ENCODE results near the gene TLL2.

TLL2 gene

DNA sequence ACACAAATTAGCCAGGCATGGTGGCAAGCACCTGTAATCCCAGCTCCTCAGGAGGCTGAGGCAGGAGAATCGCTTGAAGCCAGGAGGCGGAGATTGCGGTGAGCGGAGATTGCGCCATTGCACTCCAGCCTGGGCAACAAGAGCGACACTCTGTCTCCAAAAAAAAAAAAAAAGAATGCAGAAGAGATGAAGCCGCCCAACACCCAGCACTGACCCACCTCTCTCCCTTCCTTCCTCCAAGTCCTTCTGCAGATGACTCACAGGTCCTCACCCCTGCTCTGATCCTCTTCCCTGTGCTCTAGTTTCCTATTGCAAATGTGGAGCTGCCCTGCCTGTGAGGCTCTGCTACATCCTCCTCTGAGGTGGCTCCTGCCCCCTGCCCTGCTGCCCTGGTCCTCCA is 132.9 kb downstream of the TLL2 start:
- DNase-seq: no peak

DNA sequence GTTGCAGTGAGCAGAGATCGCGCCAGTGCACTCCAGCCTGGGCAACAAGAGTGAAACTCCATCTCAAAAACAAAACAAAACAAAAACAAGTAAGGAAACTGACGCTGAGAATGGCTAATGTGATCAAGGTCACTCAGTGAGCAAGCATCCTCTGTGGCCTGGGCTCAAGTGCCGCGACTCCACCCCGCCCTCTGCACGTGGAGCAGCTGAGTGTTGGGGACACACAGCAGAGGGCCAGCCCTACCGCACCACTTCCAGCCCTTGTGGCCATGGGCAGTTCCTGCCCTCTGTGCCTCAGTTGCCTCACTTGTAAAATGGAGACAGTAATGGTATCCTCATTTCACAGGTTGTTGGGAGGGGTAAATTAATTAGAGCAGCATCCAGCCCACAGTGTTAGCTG is 134.0 kb downstream of the TLL2 start:
- no peak for DNase-seq

DNA sequence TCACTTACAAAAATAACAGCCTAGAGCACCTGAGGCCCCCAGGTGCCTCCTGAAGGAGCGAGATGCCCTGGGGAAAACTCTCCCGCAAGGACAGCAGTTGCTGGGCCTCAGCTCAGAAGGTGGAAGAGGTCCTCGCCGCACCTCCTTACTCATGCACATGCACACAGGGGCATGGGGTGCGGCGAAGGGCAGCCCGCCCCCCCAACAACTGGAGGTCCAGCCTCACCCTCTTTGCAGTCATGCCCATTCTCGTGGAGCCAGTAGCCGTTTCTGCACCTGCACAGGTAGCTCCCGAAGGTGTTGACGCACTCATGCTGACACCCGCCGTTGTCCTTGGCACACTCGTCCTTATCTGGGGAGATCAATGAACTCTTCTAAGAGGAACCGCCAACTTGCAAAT is 135.0 kb downstream of the TLL2 start:
- no peak for DNase-seq

DNA sequence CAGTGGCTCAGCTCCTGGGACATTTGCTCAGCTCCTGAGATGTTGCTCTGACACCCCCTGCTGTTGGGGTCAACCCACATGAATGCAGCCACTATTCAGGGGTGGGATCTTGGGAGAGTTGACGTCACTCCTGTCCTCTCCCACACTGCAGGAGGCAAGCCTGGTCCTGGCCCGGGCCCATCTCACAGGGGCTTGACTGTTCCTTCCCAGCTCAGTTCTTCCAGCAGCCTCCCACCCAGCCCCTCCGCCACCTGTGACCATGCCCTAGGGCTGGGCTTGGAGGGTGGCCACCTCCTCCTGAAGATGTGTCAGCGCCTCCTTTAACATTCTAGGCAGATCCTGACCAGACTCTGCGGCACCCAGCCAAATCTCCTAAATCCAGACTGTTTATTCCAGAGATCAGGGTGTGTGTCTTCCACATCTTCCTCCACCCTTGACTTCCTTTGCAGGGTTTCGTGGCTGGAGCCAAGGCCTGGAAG is 135.9 kb downstream of the TLL2 start:
- no peak for DNase-seq

DNA sequence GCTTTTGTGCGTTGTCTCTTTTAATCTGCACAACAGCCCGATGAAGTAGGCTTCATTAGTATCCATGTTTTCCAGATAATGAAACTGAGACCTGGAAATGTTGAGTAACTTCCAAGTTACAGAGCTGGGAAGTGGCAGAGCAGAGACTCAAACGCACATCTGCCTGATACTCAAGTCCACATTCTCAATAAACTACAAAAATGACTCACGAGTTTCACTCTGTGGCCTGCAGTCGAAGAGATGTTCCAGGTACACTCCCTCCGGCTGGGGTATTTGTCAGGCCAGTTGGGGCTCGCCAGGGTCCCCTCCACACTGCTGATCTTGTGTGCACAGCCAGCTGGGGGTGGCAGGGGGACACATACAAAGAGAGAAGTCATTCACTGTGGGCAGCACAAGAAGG is 137.2 kb downstream of the TLL2 start:
- DNase-seq: no peak

DNA sequence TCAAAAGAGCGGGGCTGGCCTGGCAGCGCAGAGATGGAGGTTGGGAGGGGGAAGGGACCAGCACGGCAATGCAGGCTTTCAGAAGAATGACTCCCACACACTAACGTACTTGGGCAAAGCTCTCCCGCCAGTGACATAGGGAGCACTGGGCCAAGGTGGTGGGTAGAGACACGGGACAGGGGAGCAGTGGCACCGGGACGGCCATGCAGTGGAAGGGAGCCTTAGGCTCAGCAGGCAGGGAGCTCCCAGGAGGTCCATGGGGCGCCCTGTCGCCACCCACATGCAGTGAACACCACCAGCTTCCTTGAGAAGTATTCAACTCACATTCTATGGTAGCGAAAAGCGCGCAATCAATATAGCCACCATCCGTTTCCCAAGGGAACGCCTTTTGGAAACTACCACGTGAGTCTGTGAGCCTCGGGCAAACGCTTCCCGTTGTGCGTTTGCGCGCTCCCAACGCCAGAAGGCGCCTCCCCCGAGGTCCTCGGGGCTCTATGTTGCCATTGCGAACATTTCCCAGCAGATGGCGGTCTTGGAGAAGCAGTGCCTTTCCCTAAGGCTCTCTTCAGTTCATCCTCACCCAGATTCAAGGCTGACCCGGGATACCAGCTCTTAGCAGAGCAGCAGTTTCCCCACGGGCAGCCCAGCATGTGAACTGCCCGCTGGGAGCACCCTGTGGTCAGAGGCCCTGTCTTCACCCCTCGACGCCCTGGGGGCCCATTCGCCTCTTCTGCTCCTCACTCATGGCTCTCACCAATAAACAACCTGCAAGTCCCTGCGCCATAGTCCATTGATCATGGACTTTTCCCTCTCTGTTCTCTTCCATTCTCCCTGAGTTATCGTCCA is 138.5 kb downstream of the TLL2 start:
- DNase-seq: peak; percentile 87

DNA sequence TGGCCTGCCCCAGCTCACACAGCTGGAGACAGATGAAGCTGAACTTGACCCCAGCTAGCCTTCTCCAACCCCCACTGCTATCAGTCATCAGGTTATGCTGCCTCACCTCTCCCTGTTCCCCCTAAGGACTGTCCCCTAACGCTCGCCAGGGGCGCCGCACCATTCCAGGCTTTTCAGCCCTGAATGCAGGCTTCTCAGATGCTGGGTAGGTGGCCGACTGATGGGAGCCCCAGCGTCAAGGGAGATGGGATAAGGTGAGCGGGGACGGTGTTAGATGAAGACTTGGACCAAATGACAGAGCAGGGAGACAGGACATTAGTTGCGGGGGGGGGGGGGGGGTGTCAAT is 139.1 kb downstream of the TLL2 start:
- no peak for DNase-seq

DNA sequence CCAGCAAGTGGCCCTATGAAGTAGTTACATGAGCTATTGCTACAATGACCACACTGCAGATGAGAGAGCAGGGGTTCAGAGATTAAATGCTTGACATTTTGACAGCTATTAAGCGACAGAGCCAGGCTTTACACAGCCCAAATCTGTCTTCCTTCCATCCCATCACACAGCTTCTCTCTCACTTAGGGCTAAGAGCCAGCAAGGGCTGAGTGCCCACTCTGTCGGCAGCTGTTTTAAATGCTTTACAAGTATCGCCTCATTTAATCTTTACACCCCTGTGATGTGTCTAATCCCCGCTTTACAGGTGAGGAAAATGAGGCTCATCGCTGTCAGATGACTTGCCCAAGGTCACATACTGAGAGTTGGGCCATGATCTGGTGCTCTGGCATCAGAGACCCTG is 139.7 kb downstream of the TLL2 start:
- no peak for DNase-seq

DNA sequence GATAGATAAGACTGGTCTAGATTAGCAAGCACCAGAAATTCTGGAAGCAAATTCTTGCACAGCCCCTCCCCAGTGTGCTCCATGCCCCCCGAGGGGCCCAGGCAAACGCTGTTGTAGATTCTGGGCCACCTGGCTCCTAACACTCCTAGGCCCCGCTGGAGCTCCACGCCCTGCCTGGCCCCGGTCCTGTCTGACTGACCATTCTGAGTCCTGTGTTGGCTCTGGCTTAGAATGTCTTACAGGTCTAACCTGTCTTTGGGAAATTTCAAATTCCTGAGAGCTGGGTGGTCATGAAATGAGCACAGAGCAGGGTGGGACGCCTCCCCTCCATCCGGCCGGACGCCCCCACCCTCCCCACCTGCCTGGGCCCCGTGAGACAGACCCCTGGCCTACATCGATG is 142.4 kb downstream of the TLL2 start:
- no peak for DNase-seq

DNA sequence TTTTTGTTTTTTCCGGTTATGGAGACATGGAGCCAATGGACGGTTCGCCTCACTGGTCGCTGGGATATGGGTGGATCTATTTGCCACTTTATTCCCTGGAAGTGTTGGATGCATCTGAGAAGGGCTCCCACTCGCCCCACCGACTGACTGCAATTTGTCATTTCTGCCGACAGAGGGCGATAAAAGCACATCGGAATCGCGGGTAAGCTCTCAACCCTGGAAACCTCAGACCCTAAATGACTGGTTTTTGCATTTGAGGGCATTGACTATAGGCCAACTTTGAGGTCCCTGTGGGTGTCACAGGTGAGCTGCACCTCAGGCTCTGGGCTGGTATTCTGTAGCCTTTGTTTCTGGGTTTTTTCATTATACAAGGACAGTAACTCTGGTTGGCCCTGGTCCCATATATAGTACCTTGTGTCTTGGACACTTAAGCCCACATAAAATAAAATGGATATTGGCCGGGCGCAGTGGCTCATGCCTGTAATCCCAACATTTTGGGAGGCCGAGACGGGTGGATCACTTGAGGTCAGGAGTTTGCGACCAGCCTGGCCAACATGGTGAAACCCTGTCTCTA is 143.1 kb downstream of the TLL2 start:
- peak; percentile 13 for DNase-seq

DNA sequence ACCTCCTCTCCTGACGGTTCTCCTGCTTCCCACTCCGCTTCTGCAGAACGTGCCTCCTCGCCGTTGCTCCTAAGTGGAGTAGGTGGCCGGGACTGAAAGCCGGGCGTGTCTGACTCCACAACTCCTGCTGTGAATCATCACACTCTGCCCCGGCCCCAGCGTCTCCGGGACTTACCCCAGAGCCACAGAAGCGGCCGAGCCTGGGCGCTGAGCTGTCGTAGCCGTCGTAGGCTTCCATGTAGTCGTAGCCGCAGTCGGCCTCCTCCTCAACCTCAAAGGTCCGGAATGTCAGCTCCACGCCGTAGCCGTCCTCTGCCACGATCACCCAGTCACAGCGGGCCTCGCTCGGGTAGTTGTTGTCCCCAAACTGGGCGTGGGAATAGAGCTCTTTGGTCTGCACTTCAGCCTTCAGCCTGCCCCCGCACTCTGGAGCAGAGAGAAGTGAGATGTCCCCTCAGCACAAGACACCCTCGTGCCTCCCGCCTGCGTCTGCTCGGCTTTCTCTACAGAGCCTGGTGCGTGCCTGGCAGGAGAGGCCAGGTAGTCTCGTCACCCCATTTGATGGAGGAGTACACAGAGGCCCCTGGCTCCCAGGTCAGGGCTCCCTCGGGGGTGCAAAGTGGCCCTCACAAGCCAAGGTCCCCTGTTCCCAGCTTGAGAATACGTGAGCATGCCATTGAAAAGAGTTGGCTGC is 143.7 kb downstream of the TLL2 start:
- DNase-seq: no peak

DNA sequence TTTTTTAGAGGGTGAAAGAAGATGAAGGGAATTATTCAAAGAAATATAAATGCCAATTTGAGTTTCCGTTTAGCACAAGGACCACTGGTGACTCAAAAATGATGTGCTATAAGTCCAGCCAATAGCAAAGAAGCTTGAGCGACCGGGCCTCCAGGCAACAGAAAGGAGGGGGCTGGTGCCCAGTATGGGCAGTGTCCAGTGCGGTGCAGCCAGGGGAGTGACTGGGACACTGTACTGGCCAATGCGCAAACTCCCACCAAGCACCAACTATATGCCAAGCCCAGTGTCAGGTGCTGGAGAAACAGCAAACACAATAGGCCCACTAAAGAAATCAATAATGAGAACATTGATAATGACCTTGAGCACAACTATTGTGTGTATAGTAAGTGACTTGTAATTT is 144.8 kb downstream of the TLL2 start:
- no peak for DNase-seq

DNA sequence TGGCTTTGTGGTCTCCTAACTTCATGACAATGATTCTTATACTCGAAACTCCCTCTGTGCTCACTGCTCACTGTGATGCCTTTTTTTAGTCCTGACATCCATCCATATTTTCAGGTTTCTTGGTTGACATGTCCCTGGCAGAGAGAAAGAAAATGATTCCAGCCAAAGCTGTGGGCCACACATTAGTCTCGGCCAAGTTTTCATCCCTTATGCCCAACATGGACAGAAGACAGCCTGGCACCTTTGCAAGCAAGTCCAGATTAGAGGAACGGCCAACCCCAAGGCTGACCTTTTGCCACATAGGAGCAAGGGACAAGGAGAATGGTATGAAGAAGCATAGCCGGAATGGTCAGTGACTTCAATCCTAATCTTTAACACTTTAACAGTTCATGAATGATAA is 146.3 kb downstream of the TLL2 start:
- no peak for DNase-seq

DNA sequence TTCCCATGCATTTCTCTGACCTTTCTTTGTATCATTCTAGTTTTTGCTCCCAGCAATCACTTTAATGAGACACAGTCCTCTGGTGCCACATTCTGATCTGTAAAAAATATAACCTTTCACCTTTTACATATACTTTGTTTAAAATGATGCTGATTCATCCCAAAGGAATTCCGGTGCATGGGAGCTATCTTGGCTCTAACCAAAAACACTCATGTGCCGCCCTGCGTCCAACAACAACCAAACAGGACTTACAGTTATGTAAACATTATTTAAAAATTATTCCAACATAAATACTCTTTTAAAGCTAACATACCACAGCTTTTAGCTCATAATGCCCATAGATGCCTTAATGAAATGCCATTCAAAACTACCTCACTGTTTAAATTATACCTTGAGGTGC is 147.2 kb downstream of the TLL2 start:
- DNase-seq: no peak

DNA sequence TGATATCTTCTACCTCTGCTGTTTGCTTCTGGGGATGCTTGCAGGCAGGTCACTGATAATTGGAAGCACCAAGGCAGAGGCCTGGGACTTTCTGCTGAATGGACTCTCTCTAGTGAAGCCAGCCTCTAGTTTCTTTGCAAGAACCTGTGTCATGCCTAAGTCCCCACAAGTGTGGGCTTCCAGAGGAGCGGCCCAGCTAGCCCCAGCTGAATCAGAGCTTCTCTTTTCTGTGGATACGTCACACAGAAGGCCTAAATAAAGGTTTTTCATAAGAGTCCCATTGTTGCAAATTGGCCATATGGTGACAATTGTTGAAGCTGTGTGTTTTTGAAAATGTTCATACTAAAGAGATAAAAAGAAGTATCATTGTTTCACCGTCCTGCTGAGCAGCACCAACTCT is 148.2 kb downstream of the TLL2 start:
- DNase-seq: no peak

DNA sequence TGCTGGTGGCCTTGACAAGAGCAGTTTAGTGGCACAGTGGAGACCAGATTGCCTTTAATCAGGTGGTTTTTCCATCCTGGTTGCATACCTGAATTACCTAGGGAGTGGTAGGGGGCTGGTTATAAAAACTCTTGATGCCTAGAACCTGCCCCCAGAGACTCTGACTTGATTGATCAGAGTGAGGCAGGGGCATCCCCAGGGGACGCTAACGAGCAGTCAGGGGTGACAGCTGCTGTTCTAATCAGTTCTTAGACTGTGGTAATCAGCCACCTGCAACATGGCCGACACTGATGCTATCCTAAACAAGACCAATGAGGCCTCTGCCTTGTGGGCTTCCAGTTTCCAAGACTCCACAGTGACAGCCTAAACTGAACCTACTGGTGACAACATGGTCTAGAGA is 153.0 kb downstream of the TLL2 start:
- no peak for DNase-seq

DNA sequence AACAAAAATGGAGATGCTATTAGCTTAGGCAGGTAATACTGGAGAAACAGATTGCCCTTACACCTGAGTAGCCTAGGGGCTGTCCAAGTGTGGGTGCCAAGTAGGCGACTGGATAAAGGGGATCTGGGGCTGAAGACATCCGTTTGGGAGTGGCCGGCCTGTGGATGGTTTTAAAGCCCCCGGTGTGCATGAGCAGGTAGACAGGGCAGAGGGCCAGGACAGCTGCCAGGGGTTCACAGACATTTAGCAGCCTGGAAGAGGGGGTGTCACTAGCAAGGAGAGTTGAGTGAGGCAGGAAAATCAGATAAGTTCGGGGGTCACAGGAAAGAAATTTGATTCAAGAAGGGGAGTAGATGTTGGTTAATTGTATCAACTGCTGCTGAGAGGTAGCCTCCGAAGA is 153.4 kb downstream of the TLL2 start:
- DNase-seq: no peak

DNA sequence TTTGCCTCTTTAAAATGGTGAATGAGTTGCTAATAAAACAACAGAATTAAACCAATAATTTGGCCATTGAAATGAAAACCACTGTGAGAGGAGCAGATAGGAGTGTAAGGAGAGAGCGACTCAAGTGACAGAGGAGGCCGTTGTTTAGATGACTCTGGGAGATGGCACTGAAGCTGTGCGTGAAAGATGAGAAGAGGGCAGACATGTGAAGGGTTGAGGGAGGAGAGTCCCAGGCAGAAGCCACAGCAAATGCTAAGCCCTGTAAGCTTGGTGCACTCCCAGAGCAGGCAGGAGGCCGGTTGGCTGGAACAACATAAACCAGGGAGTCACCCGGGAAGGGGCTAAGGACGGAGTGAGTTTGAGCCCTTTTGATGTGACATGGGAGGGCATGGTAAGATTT is 154.1 kb downstream of the TLL2 start:
- DNase-seq: no peak

DNA sequence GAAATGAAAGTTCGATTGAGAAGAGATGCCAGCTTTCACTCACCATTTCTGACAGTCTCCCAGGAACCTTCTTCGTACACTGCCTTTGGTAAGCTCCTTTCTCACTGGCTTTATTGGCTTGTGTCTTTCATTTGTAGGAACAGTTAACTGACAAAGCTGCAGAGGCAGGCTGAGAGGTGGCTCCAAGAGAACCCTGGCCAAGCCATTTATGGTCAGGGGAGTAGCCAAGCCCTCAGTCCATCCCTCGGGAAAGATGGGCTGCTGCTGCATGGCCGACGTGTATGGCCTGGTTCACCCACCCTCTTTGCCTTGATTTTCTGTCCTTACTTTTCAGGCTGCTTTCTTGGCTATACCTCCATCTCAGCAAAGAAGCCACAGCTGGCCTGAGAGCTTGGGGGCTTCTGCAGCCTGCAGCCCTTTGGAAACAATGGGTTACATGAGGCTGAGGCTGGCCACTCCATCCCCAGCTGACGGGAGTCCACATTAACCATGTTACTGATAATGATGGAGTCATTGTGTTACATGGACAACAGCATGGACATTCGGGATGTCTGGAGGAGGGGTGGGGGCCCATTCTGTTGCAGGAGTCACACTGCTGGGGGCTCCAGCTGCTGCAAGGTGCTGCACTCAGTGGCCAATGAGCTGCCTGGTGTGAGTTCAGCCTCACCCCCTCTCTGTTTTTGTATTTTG is 154.7 kb downstream of the TLL2 start, which contains the start of gene OPALIN:
Gene OPALIN, minus strand, starts transcription at position 152 of the 690 bp plus-strand sequence. Its CDS starts 106 bp downstream, at position 46.
- no peak for DNase-seq

DNA sequence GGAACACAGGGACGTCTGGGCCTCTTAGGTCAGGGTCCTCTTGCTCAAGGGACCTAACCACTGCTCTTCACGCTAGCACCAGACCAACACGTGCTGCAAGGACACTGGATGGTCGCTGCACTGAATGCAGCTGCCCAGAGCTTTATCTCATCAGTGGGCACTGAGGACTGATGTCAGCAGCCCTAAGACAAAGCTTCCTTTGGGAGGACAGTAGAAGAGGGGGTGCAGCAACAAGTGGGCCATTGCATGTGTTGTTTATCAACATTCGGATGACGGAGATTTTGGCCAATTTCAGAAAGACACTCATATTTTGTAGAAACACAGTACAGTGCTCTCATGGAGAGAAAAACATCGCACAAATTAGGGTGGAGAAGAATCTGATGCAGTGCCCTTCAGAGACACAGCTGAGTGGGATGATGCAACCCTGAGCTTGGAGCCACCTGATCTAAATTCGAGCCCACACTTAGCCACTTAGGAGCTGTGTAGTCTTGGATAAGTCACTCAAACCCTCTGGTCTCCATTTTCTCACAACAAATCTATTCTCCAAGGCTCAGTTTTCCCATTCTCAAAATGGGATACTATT is 156.6 kb downstream of the TLL2 start:
- no peak for DNase-seq

DNA sequence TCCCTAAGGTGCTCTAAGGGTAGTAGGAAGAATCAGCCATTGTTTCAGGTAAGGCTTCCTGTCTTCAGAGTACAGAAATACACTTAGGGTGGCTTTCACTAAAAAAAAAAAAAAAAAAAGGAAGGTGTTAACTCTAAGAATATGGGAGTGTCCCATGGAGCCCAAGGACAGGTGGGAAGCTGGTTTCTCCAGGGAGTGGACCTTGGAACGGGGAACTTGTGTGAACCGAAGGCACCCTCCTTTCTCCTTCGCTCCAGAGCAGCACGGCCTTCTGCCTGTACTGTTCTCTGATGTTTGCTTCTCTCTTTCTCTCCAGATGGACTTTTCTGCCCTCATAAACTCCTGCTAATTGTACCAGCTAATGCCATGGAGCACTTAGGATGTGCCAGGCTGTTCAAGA is 161.1 kb downstream of the TLL2 start:
- DNase-seq: no peak

DNA sequence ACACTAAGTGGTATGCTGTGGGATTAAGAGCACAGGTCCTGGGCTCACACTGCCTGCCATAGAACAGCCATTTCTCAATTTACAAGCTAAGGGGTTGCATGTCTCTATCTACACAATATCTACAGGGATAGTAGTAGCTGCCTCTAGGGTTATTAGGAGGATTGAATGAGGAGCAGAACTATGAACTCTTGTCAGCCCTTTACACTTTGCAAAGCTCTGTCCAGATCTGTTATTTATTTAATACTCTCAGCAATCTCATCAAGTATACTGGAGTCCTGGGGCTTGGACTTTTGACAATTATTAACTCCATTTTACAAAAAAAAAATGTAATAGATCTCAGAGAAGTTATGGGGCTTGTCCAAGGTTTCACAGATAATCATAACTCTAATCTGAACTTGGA is 161.7 kb downstream of the TLL2 start:
- DNase-seq: no peak

DNA sequence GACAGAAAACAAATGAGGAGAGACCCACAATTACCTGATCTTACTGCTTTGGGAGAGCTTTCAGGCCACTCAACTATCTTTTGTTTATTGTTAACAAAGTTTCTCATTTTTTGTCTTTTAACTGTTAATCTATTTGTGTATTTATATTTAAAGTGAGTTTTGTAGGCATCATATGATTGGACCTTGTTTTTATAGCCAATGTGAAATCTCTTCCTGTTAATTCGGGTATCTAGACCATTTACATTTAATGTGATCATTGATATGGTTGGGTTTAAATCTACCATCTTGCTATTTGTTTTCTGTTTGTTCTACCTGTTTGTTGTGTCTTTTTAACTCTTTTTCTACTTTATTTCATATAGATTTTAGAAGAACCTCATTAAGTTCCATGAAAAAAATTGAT is 167.4 kb downstream of the TLL2 start:
- DNase-seq: no peak

All from SHP77 treated with DMSO at 0.1 percent for 48 hours (cell line).